HEK293T (cell line): ENCODE results near the gene AGO1.

Experiments
- BHLHE40 ChIP-seq: fragments of 450-650 bp; IDR thresholded peaks from 2 replicates; pipeline ENCODE4 v1.6.1; 2016; ENCODE audit warnings: mild to moderate bottlenecking, moderate library complexity, borderline replicate concordance
- FOXA1 ChIP-seq: fragments of 450-650 bp; IDR thresholded peaks from 2 replicates; pipeline ENCODE4 v1.6.1; 2016; ENCODE audit warnings: mild to moderate bottlenecking
- FOXK2 ChIP-seq: fragments of 450-650 bp; IDR thresholded peaks from 2 replicates; pipeline ENCODE4 v1.6.1; 2016; ENCODE audit warnings: mild to moderate bottlenecking
- FOXM1 ChIP-seq: fragments of 450-650 bp; IDR thresholded peaks from 2 replicates; pipeline ENCODE4 v1.6.1; 2017; ENCODE audit warnings: mild to moderate bottlenecking, borderline replicate concordance
- LEF1 ChIP-seq: fragments of 450-650 bp; IDR thresholded peaks from 2 replicates; pipeline ENCODE4 v1.6.1; 2017; ENCODE audit warnings: mild to moderate bottlenecking, borderline replicate concordance
- NFRKB ChIP-seq: fragments of 450-650 bp; IDR thresholded peaks from 2 replicates; pipeline ENCODE4 v1.6.1; 2016; ENCODE audit warnings: mild to moderate bottlenecking, moderate library complexity
- SP1 ChIP-seq: fragments of 450-650 bp; IDR thresholded peaks from 2 replicates; pipeline ENCODE4 v1.6.1; 2017
- SUZ12 ChIP-seq: fragments of 450-650 bp; IDR thresholded peaks from 2 replicates; pipeline ENCODE4 v1.6.1; 2016; ENCODE audit warnings: mild to moderate bottlenecking
- ZNF384 ChIP-seq: fragments of 450-650 bp; IDR thresholded peaks from 2 replicates; pipeline ENCODE4 v1.6.1; 2016

DNA sequence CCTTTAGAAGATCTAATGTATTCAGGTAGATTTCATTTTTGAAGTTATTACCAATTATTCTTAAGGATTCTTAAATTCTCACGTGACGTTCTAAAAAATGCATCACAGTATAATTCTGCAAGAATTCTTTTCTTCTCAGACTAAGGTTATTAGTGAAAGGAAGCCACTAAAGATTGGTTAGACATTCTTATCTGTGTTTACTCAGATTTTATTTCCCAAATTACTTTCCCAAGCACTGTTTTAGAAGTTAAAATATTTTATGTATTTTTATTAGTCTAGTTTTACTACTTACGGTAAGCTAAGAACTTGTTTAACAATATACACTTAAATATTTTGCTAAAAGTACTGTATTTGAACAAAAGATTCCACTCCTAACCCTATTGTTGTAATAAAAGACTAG is 76.3 kb downstream of the AGO1 start:
- TF ChIP-seq FOXA1 (no peak), BHLHE40 (no peak), SUZ12 (no peak), LEF1 (no peak), FOXM1 (no peak), NFRKB (no peak), ZNF384 (no peak), SP1 (no peak), FOXK2 (no peak)
